Activated CD8-positive, alpha-beta memory T cell treated with anti-CD3 and anti-CD28 coated beads for 36 hours (primary cell): ENCODE results near the gene RPS10. TPM values are rescaled to one million over a fixed set of nuclear protein-coding genes. Genes with fewer than 3 reads are reported as not detected.
"Not testable (repeated sequence)": the region's sequence is repeated elsewhere in the genome, so short reads cannot be mapped to it uniquely, and the experiment has no call there.

Source experiments
- CTCF ChIA-PET: fragments of 350-600 bp; sonication (Branson Sonifier 250); formaldehyde crosslinking; loops from one replicate; lab custom pipeline; 2021; ENCODE audit warnings: antibody characterized with exemption; lab: Charles Lee
- POLR2A ChIA-PET: fragments of 350-600 bp; sonication (Branson Sonifier 250); formaldehyde crosslinking; loops from one replicate; lab custom pipeline; 2021; ENCODE audit warnings: antibody characterized with exemption; lab: Charles Lee
- total RNA-seq, 2 experiments: library from RNA; stranded (reverse); gene quantifications; one replicate each; pipeline ENCODE4 v1.2.3, GENCODE V29; 2021

RPS10 gene
- total RNA-seq, 2 experiments from 2014 or later, result 2,077 to 2,110 TPM

DNA sequence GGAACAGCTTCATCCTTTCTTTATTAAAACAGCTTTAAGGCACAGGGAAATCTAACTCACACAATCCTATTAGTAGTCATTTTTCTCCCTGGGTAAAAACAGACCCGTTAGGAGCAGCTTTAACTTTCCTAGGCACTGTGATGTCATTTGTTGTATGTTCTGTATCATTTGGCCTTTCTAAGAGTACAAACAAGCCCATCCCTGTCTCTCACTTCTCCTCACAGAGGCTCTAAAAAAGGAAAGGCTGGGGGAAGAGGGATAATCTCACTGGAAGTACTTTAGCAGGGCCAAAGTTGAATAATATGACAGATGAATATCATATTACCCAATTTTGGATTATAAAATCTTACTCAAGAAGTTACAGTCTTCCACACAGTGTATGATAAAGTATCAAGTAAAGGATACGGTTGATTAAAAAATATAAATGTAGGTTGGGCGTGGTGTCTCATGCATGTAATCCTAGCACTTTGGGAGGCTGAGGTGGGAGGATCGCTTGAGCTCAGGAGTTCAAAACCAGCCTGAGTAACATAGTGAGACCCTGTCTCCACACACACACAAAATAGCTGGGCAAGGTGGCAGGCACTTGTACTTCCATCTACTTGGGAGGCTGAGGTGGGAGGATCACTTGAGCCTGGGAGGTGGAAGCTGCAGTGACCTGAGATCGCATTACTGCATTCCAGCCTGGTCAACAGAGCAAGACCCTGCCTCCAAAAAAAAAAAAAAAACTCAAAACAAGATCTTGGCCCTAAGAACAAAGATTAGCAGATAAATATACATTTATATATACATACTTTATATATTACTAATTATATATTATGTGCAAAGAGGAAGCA, 41.3 kb downstream of the RPS10 start:
- ChIA-PET POLR2A (no interaction called here), CTCF (no interaction called here)

DNA sequence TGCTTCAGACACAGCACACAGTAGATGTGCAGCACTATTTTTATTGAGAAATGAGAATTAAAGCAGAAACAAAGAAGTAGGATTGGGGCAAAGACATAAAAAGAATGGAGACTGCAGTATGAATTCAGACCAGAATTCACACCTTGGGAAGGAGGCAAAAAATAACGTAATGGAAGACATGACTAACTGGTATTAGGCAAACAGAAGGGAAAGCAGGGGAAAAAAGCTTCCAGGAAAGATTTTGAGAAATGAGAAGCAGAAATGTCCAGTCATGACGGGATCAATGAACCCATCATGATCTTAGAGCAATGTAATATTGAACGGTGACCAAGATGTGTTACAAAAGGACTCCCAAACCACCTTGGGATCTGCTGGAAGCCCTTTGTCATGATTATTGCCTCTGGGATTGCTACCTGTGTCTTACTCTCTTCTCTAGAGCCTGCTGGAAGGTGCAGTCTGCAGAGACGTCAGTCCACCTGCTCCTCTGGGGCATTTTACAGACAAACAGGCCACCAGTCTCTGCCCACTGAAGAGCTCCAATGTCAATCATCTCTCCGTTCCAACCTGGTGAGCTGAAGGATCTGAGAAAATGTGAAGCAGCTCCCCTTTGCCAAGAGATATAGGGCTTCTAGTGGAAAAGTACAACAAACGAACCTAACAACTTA, 42.1 kb downstream of the RPS10 start:
- POLR2A ChIA-PET, result interaction anchor here (0.6 kb wide), 1 partner anchor 134 kb away, joined by 3 read pairs; no protein-coding TSS in a partner anchor
- CTCF ChIA-PET, result no interaction called here

DNA sequence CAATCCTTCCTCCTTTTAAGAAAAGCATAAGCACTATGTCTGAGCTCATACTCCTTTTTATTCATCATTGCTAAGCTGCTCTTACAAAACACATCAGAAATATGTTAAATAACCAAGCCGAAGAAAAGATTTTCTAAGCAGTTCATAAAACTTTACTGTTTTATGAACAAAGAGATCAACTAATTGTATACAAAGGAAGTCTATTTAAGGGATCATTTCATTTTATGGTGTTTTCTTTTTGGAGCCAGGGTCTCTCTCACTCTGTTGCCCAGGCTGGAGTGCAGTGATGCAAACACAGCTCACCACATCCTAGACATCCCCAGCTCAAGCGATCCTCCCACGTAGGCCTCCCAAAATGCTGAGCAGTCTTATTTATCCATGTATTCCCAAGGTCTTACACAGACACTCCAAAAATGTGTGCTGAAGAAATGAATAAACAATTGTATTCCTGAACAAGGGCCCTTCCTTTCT, 42.7 kb downstream of the RPS10 start:
- CTCF ChIA-PET, result no interaction called here
- POLR2A ChIA-PET, result interaction anchor here (0.6 kb wide), 1 partner anchor 134 kb away, joined by 3 read pairs; no protein-coding TSS in a partner anchor

DNA sequence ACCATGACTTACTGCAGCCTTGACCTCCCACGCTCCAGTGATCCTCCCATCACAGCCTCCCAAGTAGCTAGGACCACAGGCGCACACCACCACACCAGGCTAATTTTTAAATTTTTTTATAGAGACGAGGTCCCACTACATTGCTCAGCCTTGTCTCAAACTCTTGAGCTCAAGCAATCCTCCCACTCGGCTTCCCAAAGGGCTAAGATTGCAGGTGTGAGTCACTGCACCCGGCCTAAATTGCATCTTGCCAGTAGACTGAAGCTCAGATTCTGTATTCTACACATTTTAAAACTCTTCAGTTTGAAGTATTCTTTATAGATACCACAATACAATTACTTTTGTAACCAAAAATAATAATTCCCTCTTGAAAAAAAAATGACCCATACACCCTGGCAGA, 44.8 kb downstream of the RPS10 start:
- CTCF ChIA-PET, result no interaction called here
- POLR2A ChIA-PET, result no interaction called here

DNA sequence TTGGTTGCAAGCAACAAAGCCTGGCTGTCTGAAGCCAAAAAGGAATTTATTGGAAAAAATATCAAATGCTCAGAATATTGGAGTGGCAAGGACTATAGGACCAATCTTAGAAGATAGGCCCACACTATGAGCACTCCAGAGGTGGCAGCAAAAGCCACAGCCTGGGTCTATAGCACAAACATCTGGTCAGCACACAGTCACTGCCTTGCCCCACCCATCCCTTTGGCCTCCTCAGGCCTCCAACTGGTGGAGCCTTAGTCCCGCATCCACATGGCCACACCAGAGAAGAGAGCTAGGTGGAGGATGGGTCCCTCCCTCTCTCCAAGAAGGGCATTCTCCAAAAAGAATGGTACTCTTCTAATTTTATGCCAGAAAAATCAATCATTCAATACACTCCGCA, 47.4 kb downstream of the RPS10 start:
- ChIA-PET CTCF (interaction anchor here (0.6 to 1.2 kb wide), 4 partner anchors 71 to 363 kb away, joined by 3 to 7 read pairs (median 4); partner anchors contain the start of gene SMIM29), POLR2A (no interaction called here)

DNA sequence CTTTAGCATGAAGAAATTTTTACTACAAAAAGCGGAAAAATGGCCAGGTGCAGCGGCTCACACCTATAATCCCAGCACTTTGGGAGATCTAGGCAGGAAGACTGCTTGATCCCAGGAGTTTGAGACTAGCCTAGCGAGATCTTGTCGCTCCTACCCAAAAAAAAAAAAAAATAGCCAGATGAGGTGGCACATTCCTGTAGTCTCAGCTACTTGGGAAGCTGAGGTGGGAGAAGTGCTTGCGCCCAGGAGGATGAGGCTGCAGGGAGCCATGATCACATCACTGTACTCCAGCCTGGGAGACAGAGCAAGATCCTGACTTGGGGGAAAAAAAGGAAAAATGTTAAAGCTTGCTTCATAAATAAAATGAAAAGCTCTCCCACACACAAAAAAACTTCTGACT, 47.9 kb downstream of the RPS10 start:
- ChIA-PET CTCF (interaction anchor here (0.6 to 0.9 kb wide), 3 partner anchors 70 to 363 kb away, joined by 3 to 7 read pairs (median 4); no protein-coding TSS in a partner anchor), POLR2A (no interaction called here)

DNA sequence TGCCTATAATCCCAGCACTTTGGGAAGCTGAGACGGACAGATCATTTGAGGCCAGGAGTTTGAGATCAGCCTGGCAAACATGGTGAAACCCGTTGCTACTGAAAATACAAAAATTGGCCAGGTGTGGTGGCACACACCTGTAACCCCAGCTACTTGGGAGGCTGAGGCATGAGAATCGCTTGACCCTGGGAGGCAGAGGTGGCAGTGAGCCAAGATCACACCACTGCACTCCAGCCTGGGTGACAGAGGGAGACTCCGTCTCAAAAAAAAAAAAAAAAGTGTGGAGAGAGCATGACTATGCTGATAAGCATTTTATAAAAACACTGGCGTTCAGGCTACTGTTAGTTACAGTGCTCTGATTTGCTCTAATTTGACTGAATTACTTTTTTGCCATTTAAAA, 48.3 kb downstream of the RPS10 start:
- CTCF ChIA-PET, POLR2A ChIA-PET: not testable (repeated sequence)

DNA sequence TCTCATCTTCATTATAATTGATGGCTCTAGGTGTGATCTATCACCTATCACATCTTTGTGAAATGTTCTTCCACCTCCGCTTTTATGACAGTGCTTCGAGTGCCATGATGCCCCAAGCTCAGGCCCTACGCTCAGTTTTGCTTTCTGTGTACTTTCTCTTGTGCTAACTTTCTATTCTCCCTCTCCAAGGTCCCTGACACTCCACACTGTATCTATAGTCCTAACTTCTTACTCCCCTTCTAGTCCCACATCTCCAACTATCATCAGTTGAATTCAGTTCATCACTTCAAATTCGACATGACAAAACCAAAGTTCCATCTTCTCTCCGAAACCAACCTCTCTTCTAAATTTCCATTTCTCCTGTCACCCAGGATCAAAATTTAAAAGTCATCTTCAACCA, 50.0 kb downstream of the RPS10 start:
- POLR2A ChIA-PET, result no interaction called here
- CTCF ChIA-PET, result no interaction called here

DNA sequence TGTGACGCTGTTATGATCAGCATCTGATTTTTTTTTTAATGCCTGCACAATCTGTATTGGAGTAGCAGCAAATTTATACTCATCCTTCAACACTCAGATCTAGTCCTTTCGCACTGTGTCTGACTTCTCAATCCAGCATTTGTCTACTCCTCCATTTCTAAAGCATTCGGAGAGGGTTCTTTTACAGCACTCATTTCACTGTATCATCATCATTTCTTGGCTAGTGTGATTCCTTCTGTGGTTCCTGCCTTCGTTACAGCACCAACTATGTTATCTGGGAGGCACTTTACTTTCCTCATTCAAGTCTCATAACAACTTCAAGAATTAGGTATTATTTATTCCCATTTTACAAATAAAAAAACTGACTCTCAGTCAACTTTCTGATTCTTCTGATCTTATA, 51.4 kb downstream of the RPS10 start:
- CTCF ChIA-PET, result no interaction called here
- POLR2A ChIA-PET, result no interaction called here

DNA sequence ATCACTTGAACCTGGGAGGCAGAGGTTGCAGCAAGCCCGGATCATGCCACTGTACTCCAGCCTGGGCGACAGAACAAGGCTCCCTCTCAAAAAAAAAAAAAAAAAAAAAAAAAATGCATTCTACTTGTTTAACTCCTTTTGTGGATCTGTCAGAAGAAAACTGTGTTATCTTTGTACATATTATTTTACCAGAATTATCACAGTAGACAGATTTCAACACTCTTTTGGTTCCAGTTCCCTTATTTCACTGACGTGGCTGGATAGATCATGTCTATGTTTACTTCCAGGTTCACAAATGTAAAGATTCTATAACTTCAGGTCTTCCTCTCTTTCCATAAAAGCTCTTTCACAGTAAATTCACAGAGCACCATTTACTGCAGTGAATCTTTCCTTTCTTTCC, 51.8 kb downstream of the RPS10 start:
- ChIA-PET CTCF (no interaction called here), POLR2A (no interaction called here)

DNA sequence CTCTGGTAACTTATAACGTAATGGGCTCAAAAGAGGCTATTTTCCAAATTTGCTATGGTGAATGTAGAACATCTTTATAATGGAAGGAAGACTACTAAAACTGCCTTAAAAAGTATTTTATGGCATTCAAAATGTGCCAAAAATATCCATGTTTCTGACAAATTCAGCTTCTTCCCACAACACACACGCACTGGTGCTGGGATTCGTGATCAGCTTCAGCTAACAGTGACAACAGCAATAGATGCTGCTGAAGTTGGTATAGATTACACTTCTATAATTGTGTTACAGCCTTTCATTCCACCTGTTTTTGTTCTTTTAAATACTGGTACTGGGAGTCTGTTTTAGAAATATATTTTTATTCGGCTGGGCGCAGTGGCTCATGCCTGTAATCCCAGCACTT, 52.4 kb downstream of the RPS10 start:
- CTCF ChIA-PET, result no interaction called here
- POLR2A ChIA-PET, result no interaction called here

DNA sequence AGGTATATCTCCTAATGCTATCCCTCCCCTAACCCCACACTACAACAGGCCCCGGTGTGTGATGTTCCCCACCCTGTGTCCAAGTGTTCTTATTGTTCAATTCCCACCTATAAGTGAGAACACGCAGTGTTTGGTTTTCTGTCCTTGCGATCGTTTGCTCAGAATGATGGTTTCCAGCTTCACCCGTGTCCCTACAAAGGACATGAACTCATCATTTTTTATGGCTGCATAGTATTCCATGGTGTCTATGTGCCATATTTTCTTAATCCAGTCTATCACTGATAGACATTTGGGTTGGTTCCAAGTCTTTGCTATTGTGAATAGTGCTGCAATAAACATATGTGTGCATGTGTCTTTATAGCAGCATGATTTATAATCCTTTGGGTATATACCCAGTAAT, 54.0 kb downstream of the RPS10 start:
- POLR2A ChIA-PET, CTCF ChIA-PET: not testable (repeated sequence)

DNA sequence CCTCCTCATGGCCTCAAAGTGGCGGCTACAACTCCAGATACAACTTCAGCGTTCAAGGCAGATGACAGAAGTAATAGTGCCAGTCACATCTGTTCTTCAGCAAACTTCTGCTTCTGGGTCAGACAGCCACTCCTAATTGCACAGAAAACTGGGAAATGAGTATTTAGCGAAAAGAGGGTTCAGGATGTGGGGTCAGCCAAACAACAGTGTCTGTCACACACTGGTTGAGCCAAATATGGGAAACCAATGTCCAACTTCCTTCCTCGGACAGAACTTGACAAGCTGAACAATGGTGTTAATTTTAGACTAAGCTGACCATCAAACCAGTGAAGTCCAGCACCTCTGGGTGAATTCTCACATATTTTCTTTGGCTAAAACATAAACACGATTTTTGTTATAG, 55.5 kb downstream of the RPS10 start:
- POLR2A ChIA-PET, result no interaction called here

DNA sequence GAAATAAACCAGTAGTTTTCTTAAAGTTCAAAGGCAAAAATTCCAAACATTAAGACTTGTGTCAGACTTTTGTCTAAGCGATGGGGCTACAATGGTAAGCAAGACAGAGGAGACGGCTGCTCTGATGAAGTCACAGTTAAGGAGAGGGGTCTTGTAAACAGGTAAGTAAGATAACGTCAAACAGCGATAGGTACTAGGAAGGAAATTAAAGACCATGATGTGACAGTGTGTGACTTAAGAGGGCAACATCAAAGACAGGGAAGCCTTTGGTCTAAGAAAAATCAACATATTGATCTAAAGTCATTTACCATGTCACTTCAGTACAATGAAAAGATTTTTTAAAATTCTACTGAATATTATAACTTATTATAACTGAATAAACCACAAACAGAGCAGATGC, 56.5 kb downstream of the RPS10 start:
- ChIA-PET POLR2A (no interaction called here), CTCF (interaction anchor here (0.6 kb wide), 1 partner anchor 171 kb away, joined by 4 read pairs; no protein-coding TSS in a partner anchor)

More for the DNA sequence above, 55.5 kb downstream of the RPS10 start:
- CTCF ChIA-PET, result interaction anchor here (0.6 kb wide), 1 partner anchor 28 kb away, joined by 3 read pairs; no protein-coding TSS in a partner anchor

Other genes starting within 250 kb of the RPS10 start
- 100 to 1,000 TPM; 581 to 591 TPM for gene HMGA1, start 189.2 kb downstream of the RPS10 start, total RNA-seq
- gene SMIM29, start 177.1 kb downstream of the RPS10 start, total RNA-seq, result 10 to 100 TPM; 22.4 to 23.5 TPM
- gene NUDT3, start 33.4 kb downstream of the RPS10 start, total RNA-seq, result 10 to 100 TPM; 16.4 to 17.1 TPM
- under 1 TPM; 0.11 to 0.13 TPM for gene PACSIN1, start 40.0 kb upstream of the RPS10 start, total RNA-seq
- not detected for gene SPDEF, start 130.3 kb upstream of the RPS10 start, total RNA-seq